Pancreas (tissue), 10 donors: ENCODE data around the gene NOC3L. TPM values are rescaled to one million over a fixed set of nuclear protein-coding genes. Genes with fewer than 3 reads are reported as not detected.

Source experiments
- ATAC-seq, 4 donors: fragments of 200-7000 bp; cut with Tn5 transposase; one replicate each; pipeline versions ENCODE4 v1.8.0 to v1.9.1; 2020; ENCODE audit warnings: mild to moderate bottlenecking in 4 of 4, moderate library complexity in 4 of 4
- DNase-seq, 6 donors: peaks; one replicate each; pipeline ENCODE4 v3.0.0-alpha.2; 2020
- FAIRE-seq: peaks from 2 replicates; lab custom pipeline; 2012; peaks lifted over from hg19 to GRCh38; lab: Jason Lieb, UNC
- H3K27ac ChIP-seq, 4 donors: fragments of 200-600 bp; sonication (generic); 1 replicate in 3 of 4; 2 replicates in 1 of 4; pipeline versions ENCODE4 v1.5.0 to v1.8.0; 2020
- H3K27me3 ChIP-seq, 4 donors: fragments of 200-600 bp; one replicate each; pipeline ENCODE4 v1.8.0; 2021
- H3K36me3 ChIP-seq, 3 donors: fragments of 200-600 bp; sonication (generic) in 1 of 3; one replicate each; pipeline versions ENCODE4 v1.5.0 to v1.8.0; 2020 to 2021
- H3K4me1 ChIP-seq, 3 donors: fragments of 200-600 bp; one replicate each; pipeline ENCODE4 v1.8.0; 2021
- H3K4me3 ChIP-seq, 4 donors: fragments of 200-600 bp; sonication (generic) in 2 of 4; one replicate each; pipeline versions ENCODE4 v1.5.0 to v1.8.0; 2020 to 2021
- H3K9me3 ChIP-seq, 4 donors: fragments of 200-600 bp; one replicate each; pipeline ENCODE4 v1.8.0; 2021
- CTCF ChIP-seq, 4 donors: fragments of 200-600 bp; sonication (generic) in 3 of 4; IDR thresholded peaks; one replicate each; pipeline versions ENCODE4 v1.5.0 to v1.8.0; 2021; ENCODE audit warnings: antibody characterized with exemption in 4 of 4
- WGBS, 2 donors: extraction: QIAGEN DNeasy Blood & Tissue Kit; methylation state at CpG; one replicate each; pipeline ENCODE4 v1.1.7; 2013; 5-methylcytosine and 5-hydroxymethylcytosine counted together
- intact Hi-C, 3 donors: fragments of 100-400 bp; cut with DNase I; formaldehyde crosslinking; loops; one replicate each; pipeline versions ENCODE4 v1.11.1 to v1.14.2; 2022
- polyA plus RNA-seq, 2 donors: library from polyadenylated mRNA; stranded (reverse); fragments of 200-250 nt; gene quantifications; one replicate each; pipeline ENCODE4 v1.2.3, GENCODE V29; 2013
- total RNA-seq, 6 donors: library from RNA; stranded (reverse); fragmentation: NEBNext Ultra II Directional in 4 of 6; extraction: Animal tissue kit (Norgen Biotek cat#: 25700) in 4 of 6; gene quantifications; one replicate each; pipeline versions ENCODE4 v1.2.1 to v1.2.4, GENCODE V29; 2021 to 2023
- donor health status: healthy with polysubstance abuse.
- donor health status: DM: no; HTN: no; CAD: no; lungs with moderate emphysema.
- donor health status: DM: no; HTN: no; CAD: no.
- donor health status: control.
- donor health status: control.
- donor health status: Bipolar disorder and iron deficiency.
- donor health status: DM: yes; HTN: yes; CAD: no.
- donor health status: DM: no; HTN: no; CAD: no.
- donor health status: DM: no; HTN: no; CAD: no.
- donor health status: DM: yes; HTN: yes; CAD: no.

The NOC3L gene
- total and polyA plus RNA-seq, 8 donors: 3.3 to 9.4 (median 6.1) TPM

GRCh38 chr10:94383530-94383929 lies 20.8 kb upstream of the NOC3L start:
- Histone ChIP-seq H3K4me3 (no peak overlapping the region), H3K27ac (no peak overlapping the region), H3K27me3 (no peaks in the 10 kb centered on the region), H3K36me3 (no peaks in the 10 kb centered on the region), H3K4me1 (no peaks in the 10 kb centered on the region), H3K9me3 (no peaks in the 10 kb centered on the region)
- no peak for FAIRE-seq
- 92 to 96% methylated on average over 2 of the region's 2 CpGs for WGBS, 2 donors
- ATAC-seq: no peak
- DNase-seq: no peak
- TF ChIP-seq CTCF (IDR thresholded peaks at IDR 0.05): no peak
- intact Hi-C loops: no loop called here

DNA sequence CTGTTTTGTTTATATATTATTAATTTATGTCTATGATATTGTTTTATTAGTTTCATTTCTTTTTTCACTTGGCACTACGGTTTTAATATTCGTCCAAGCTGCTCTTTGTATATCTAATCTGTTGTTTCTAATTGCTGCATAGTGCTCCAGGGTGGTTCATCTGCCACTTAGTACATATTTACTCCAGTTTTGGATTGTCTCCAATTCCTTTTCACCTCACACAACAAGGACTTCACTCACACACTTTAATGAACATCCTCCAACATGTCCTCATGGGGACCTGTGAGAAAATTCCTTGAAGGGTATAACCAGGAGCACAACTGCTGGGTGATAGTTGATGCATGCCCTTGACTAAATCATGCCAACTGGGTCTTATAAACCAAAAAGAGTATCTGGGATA lies 14.1 kb upstream of the NOC3L start:
- DNase-seq (no peak), FAIRE-seq (no peak), ATAC-seq (no peak)
- Histone ChIP-seq H3K27me3 (no peaks in the 10 kb centered on the region), H3K9me3 (no peaks in the 10 kb centered on the region), H3K4me1 (no peaks in the 10 kb centered on the region), H3K4me3 (no peak overlapping the region), H3K27ac (no peak overlapping the region), H3K36me3 (no peaks in the 10 kb centered on the region)
- TF ChIP-seq CTCF (IDR thresholded peaks at IDR 0.05): no peak
- intact Hi-C loops: no loop called here
- WGBS, 2 donors: 50 to 58% methylated on average over 2 of the region's 2 CpGs

DNA sequence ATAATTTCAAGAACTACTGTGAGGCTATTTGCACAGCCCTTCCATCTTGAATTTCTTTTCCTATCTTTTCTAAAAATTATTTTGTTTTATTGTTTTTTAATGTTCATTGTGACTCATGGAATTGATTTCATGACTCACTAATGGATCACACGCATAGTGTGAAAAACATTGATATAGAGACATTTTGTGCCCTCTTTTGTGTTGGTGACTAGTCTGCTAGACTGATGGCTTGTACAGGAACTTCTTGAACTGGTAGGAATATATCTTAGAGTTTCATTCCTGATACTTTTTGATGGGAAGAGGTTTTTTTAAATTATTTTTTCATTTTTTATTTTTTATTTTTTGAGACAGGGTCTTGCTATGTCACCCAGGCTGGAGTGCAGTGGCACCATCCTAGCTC lies 12.6 kb upstream of the NOC3L start:
- H3K36me3 ChIP-seq: no peaks in the 10 kb centered on the region
- DNase-seq (no peak), FAIRE-seq (no peak), ATAC-seq (no peak)
- TF ChIP-seq CTCF (IDR thresholded peaks at IDR 0.05): no peak
- intact Hi-C loops: no loop called here
- no peaks in the 10 kb centered on the region for H3K4me1 ChIP-seq
- H3K4me3 ChIP-seq: no peak overlapping the region
- no peaks in the 10 kb centered on the region for H3K27me3 ChIP-seq
- H3K27ac ChIP-seq: no peak overlapping the region
- WGBS, 2 donors: 67 to 85% methylated on average over 1 of the region's 1 CpG
- no peaks in the 10 kb centered on the region for H3K9me3 ChIP-seq

DNA sequence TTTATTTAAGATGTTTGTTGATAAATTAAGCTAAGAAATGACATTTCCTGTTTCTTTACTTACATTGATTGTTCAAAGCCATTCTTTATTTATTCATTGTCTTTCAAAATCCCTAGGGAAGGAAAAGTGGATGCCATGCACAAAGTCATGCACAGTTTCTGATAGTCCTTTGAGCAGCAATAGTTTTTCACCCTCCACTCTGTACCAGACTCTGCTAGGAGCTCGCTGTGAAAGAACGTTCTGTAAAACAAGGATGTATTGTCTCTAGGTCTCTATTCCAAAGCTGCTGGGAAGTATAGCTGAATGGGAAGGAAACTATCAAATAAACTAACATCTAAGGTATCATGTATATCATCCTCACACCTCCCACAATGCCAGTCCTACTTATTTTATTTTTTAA lies 7.8 kb upstream of the NOC3L start:
- FAIRE-seq: no peak

More for the DNA sequence above, 7.8 kb upstream of the NOC3L start:
- TF ChIP-seq CTCF (IDR thresholded peaks at IDR 0.05): no peak
- no peaks in the 10 kb centered on the region for H3K4me1 ChIP-seq
- DNase-seq (no peak), ATAC-seq (no peak)
- H3K27me3 ChIP-seq: no peaks in the 10 kb centered on the region
- no peak overlapping the region for H3K27ac ChIP-seq
- intact Hi-C loops: no loop called here
- H3K4me3 ChIP-seq: no peak overlapping the region
- WGBS, 2 donors: 32 to 42% methylated on average over 2 of the region's 2 CpGs
- H3K36me3 ChIP-seq: no peaks in the 10 kb centered on the region
- no peaks in the 10 kb centered on the region for H3K9me3 ChIP-seq
